AG09319 (cell line): ENCODE measurements around the gene OR51E2.

Experiments used
- DNase-seq: peaks from one replicate; pipeline ENCODE4 v3.0.0-alpha.2; 2010; ENCODE audit warnings: low read depth; ENCODE audit errors: extremely low read depth
- TF ChIP-seq, protein P1 (sequence below): IDR thresholded peaks from 2 replicates; pipeline ENCODE4 v1.5.1; 2011; ENCODE audit warnings: low read depth, mild to moderate bottlenecking, inconsistent platforms, low read length, moderate library complexity

OR51E2 gene

DNA sequence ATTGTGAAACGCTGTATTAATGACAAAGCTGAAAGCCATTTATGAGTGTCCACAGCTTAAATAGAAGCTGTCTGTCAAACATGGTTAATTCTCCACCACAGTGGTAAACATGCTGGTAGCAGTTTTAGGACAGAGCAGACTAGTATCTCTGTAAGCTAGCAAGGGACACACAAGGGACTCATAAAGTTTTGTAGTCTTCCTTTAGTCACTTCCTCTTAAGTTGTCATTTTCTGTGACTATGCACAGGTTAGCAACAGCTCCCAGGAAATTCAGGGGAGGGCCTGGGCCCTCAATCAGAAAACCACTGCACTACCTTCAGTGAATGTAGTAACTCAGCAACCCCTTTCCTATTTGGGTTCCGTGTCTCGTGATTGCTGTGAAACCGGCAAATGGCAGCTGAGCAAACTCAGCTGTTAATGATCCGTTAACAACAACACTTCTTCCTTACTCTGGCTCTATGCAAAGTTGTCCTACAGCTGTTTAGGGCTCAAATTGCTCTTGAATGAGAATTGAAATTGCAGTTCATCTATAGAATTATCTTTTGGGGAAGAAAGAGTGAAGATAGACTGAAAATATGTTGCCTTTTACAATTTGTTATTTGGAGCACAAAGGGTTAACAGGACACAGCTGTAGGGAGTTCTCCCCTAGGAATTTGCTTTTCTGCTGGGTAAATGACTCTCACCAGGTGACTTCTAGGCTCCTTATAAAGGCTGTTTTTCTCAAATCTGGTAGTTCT is 6.6 kb upstream of the OR51E2 start, which contains the start of gene MMP26:
TSS of gene MMP26 (plus strand) at position 731 of the 736 bp plus-strand sequence.
- DNase-seq, result no peak
- TF ChIP-seq, protein P1, sequence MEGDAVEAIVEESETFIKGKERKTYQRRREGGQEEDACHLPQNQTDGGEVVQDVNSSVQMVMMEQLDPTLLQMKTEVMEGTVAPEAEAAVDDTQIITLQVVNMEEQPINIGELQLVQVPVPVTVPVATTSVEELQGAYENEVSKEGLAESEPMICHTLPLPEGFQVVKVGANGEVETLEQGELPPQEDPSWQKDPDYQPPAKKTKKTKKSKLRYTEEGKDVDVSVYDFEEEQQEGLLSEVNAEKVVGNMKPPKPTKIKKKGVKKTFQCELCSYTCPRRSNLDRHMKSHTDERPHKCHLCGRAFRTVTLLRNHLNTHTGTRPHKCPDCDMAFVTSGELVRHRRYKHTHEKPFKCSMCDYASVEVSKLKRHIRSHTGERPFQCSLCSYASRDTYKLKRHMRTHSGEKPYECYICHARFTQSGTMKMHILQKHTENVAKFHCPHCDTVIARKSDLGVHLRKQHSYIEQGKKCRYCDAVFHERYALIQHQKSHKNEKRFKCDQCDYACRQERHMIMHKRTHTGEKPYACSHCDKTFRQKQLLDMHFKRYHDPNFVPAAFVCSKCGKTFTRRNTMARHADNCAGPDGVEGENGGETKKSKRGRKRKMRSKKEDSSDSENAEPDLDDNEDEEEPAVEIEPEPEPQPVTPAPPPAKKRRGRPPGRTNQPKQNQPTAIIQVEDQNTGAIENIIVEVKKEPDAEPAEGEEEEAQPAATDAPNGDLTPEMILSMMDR, result no peak

DNA sequence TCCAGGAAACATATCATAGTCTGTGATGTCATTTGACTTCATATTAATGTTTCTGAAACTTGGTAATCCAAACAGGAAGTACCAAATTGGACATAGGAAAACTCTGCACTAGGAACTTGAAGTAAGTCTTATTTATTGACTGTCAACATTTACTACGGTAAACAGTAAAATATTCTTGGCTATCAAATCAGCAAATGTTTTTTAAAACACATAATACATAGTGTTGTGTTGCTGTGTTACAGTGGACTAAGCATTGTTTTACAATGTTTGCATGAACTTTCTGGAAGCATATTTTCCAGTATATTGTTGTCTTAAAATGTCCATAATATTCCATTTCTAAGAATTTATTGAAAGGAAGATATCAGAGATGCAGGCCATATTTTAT is 2.8 kb upstream of the OR51E2 start:
- DNase-seq, result no peak
- TF ChIP-seq, protein P1, result no peak

DNA sequence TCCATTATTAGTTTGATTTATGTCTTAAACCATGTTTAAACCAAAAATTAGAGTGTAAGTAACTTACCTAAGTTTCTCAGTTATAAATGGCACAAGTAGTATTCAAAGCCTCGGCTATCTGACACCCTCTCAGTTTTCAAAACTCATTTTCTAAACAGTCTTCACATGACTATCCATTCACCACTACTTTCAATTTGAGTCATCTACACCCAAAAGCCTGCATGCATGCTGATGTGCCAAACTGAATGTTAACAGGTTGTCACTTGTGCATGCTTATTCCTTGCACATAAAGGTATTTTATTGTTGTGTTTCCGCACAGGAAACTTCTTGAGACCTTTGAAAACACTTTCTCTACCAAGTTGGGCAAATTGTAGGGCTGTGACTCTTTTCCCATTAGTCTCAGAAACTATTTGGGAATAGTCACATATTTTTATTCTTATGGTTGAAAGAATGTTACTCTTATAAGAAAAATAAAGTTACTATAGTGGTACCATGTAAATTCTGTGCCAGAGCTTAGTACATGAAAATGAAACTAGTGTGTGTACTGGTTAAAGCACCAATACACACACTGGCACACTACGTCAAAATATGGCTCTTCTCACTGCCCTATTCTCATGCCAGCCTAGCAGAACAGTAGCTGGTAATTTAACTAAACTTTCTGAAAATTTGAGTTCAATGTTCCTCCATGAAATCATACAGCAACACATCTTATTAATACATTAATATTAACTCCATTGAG is 2.2 kb upstream of the OR51E2 start:
- TF ChIP-seq, protein P1, result no peak
- DNase-seq, result no peak

DNA sequence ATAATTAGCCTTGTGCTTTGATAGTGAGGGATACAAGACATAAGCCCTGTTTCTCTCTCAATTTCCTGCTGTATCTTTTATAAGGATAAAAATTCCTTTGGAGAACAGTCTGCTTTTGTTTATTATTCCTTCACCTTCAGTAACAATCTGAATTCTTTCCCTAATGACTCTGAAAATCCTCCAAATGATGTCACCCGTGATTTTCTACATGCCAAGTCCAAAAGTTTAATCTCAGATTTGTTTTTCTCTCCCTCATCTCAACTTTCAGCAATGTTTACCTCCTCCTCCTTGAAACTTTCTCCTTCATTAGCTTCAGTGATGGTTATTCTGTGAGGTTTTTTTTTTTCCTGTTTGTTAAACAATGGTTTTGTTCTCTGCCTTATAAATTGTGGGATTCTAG is 2.2 kb downstream of the OR51E2 start:
- no peak for DNase-seq
- TF ChIP-seq, protein P1, result no peak

DNA sequence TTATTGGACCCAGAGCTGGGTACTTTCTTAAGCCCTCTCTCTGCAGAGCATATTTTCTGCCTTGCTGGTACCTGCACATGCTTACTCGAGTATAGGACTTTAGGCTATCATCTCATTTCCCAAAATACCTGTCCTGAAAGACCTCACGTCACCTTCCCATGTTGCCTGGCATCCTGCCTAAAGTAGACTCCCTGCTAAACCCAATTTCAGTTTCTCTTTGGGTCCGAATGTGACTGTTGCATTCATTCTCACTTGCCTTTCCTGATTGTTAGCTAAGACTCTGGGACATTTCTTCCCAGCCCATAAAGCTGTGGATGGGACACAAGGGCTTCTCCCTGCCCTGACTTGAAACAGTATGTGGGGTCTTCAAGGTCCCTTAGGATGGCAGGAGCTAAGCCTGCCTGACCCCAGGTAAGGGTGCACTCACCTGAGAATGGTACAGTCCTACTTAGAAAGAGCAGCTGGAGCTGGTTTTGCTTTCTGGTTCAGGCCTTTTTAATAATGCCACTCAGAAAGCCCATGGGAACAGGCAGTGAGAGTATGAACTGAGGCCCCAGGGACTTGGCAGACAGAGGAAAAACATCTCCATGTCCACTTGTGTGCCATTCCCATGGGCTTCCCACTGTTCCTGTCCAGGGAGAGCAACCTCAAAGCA is 12.9 kb downstream of the OR51E2 start:
- DNase-seq, result no peak
- TF ChIP-seq, protein P1, result no peak

DNA sequence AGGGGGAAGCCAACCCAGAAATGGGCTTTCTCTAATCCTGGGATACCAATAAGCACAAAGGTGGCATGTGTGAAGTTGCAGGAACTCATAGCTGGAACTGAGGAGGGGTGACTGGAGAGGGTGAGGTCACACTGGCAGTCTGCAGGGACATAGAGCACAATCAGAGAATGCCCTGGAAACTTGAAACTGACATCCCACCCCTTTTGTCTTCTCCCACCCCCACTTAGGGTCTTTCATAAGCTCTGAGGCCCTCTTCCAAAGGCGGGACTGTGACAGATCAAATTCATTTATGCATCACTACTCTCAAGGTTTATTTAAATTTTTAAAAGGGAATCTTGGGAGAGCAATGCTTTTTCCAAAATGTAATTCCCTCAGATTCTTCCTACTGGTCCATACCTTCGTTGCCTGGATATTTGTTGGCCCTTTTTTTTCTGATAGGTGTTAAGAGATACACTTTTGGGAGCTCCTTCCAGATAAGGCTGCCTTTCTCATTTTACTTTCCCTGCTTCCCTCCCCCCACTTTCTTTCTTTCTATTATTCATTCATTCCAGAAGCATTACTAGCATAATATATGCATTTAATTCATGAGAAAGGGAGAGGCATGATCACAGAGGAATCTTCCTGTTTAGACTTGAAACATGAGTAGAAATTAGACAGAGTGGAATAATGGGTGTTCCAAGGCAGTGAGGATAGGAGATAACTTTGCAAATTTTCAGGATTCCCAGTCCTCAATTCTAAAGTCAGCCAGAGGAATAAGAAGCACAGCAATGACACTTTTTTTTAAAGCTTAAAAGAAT is 14.8 kb downstream of the OR51E2 start:
- no peak for DNase-seq
- TF ChIP-seq, protein P1, result no peak
